Coronary artery (tissue), 2 donors: ENCODE measurements around the gene PRDM16.

ENCODE experiments used
- DNase-seq: peaks from one replicate; pipeline ENCODE4 v3.0.0-alpha.2; 2017; ENCODE audit warnings: low spot score
- H3K27ac ChIP-seq, 2 donors: fragments of 200-600 bp; sonication (generic); one replicate each; pipeline ENCODE4 v1.5.1; 2016 to 2019
- H3K4me3 ChIP-seq: fragments of 200-600 bp; sonication (generic); 2 replicates; pipeline ENCODE4 v1.5.1; 2016; ENCODE audit warnings: mild to moderate bottlenecking, moderate library complexity
- TF ChIP-seq, protein P1 (sequence below): fragments of 200-600 bp; sonication (generic); IDR thresholded peaks from one replicate; pipeline ENCODE4 v1.5.1; 2019; ENCODE audit warnings: antibody characterized with exemption

The PRDM16 gene

DNA sequence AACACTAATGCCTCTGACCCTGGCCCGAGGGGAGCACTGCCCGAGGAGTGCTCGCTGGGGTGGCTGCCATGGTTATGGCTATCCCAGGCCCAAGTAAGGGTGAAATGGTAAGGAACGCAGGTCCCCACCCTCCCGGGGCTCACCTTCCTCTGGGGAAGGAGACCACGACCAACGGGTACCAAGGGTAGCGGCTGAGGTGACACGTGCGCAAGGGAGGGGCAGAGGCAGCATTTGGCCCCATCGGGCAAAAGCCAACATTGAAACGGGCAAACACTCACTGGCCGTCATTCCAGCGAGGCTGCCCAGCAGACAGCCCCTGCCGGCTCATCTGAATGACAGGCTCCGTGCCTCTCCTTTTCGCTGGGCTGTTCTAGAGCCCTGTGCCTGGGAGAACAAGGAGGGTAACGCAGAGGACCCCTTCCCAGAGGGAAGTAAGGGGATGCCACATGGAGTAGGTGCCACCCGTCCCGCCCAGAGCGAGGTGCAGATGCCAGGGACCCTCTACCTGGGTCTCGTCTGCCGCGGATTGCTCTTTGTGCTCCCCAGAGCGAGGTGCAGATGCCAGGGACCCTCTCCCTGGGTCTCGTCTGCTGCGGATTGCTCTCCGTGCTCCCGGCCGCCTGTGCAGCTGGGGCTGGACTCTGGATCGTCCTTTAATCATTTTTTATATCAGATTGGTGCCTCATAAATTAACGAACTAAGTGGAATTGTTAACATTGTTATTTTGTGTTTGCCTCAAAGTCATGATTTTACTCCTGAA is 31.5 kb upstream of the PRDM16 start:
- DNase-seq, result no peak
- TF ChIP-seq, protein P1, sequence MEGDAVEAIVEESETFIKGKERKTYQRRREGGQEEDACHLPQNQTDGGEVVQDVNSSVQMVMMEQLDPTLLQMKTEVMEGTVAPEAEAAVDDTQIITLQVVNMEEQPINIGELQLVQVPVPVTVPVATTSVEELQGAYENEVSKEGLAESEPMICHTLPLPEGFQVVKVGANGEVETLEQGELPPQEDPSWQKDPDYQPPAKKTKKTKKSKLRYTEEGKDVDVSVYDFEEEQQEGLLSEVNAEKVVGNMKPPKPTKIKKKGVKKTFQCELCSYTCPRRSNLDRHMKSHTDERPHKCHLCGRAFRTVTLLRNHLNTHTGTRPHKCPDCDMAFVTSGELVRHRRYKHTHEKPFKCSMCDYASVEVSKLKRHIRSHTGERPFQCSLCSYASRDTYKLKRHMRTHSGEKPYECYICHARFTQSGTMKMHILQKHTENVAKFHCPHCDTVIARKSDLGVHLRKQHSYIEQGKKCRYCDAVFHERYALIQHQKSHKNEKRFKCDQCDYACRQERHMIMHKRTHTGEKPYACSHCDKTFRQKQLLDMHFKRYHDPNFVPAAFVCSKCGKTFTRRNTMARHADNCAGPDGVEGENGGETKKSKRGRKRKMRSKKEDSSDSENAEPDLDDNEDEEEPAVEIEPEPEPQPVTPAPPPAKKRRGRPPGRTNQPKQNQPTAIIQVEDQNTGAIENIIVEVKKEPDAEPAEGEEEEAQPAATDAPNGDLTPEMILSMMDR, result no peak

DNA sequence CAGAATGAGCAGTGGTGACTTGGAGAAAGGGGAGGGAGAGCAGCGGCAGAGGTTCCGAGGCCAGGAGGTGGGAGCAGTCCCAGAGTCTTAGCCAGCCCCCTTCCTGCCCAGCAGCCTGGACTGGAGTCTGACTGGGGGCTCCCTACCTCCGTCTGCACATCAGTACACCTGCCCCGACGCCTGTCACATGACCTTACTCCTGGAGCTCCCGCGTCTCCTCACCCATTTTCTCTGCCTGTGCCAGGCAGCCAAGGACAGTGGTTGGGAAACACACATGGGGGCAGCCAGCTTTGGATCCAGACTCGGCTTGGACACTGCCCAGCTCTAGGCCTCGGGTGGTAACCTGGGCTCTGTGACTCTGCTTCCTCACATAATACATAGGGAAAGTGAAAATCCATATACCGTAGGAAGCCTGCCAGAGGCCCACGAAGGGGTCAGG is 30.9 kb upstream of the PRDM16 start:
- Histone ChIP-seq H3K27ac (no peak overlapping the region), H3K4me3 (no peak overlapping the region)
- TF ChIP-seq, protein P1, result no peak
- DNase-seq, result no peak

More for the DNA sequence above, 31.5 kb upstream of the PRDM16 start:
- Histone ChIP-seq H3K27ac (no peak overlapping the region), H3K4me3 (no peak overlapping the region)

DNA sequence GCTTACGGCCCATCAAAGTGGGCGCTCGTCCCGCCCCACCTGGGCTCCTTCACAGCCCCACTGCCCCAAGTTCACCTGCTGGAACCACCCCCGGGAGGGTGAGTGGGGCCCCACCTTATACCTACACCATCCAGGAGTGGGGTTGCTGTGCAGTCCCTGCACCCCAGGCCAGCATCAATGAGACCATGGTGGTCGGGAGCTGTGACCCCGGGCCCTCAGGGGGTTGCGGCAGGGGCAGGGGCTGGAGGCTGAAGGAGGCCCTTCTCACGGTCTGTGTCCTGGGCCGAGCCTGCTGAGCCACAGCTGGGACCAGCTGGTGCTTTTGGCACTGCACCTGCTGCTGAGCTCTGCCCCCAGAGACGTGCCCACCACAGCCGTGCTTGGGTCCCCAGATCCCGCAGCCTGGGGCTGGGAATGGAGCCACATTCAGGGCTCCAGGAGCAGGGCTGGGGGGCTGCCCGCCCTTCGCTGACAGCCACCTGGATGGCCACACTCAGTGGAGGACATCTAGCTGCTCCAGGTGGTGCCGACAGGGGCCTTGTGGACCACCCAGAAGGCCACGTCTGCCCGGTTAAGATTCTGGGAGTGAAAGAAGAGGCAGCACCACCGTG is 30.3 kb upstream of the PRDM16 start:
- no peak overlapping the region for H3K27ac ChIP-seq
- TF ChIP-seq, protein P1, result no peak
- H3K4me3 ChIP-seq, result no peak overlapping the region
- DNase-seq, result no peak

DNA sequence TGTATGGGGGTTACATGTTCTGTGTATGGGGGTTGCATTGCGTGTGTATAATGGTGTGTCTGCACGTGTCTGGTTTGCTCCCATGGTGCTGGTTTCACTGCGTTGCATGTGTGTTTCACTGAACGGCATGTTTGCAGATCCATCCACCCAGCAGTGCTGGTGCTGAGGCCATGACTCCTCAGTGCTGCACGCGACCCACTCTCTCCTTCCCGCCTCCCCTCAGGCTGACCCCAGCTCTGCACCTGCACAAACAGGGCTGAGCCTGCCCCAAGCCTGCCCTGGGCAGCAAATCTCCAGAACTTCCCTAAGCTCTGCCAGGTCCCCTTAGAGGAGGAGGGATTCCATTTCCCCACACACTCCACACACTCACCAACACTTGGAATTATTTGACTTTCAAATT is 29.0 kb upstream of the PRDM16 start:
- TF ChIP-seq, protein P1, result no peak
- DNase-seq, result no peak
- no peak overlapping the region for H3K27ac ChIP-seq
- H3K4me3 ChIP-seq, result no peak overlapping the region

DNA sequence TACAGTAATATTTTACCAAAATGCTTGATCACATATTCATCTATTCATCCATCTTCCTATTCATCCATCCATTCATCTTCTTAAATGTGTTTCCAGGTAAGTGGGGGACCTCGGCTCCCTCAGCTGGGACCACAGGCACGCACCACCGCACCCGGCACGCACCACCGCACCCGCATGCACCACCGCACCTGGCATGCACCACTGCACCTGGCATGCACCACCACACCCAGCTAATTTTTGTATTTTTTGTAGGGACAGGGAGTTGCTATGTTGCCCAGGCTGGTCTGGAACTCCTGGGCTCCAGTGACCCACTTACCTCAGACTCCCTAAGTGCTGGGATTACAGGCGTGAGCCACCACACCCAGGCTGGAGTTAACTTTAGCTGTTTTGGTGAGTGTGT is 26.5 kb upstream of the PRDM16 start:
- Histone ChIP-seq H3K4me3 (no peak overlapping the region), H3K27ac (no peak overlapping the region)
- TF ChIP-seq, protein P1, result no peak
- DNase-seq, result no peak

DNA sequence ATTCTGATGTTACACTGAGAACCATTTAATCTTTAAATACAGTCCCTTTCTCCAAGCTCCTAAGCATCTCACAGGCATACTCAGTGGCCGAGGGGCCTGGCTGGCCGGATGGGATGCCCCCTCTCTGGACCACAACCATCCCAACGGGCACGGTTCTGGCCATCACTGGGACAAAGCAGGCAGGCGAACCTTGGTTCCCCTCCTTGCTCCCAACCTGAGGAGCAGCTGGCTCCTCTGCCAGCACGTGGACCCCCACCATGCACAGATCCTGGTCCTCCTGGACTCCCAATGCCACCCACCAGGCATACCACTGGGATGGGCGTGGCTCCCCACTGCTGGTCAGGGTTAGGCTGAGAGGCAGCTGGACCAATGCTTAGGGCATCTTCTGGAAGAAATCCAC is 19.8 kb upstream of the PRDM16 start:
- Histone ChIP-seq H3K4me3 (no peak overlapping the region), H3K27ac (no peak overlapping the region)
- TF ChIP-seq, protein P1, result no peak
- DNase-seq, result peak; percentile 47

DNA sequence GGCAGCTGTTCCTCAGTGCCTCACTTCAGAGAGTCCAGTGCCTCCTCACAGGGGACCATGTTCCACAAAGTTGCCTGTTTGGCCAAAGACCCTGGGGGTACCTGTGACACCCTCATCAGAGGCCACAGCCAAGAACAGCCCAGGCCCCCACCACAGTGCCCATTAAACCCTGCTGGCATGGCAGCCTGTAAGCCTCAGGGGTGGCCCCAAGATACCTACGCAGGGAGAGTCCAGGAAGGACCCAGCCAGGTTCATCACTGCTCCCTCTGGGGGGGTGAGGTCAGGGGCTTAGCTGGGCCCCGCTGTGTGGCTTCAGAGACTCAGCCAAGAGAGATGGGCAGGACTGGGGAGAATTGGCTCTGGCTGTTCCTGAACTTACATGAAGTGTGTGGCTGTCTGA is 19.1 kb upstream of the PRDM16 start:
- no peak overlapping the region for H3K27ac ChIP-seq
- TF ChIP-seq, protein P1, result no peak
- H3K4me3 ChIP-seq, result no peak overlapping the region
- peak; percentile 54 for DNase-seq
